ENCODE data around the gene KNDC1.

- TF ChIP-seq KDM1A (CRISPR knock-in tag; IDR thresholded peaks at IDR 0.05) (no peak), AFF4 (CRISPR knock-in tag; IDR thresholded peaks at IDR 0.05) (no peak)
Observed at GRCh38 chr10:133154411-133154810, 5.6 kb upstream of the KNDC1 start.

Measured in HepG2 (cell line).